Endothelial cell of umbilical vein (primary cell): Measurements from ENCODE around the gene MYRIP. TPM values are rescaled to one million over a fixed set of nuclear protein-coding genes. Genes with fewer than 3 reads are reported as not detected.

ENCODE experiments used
- BruUV-seq: library from RNA; stranded (reverse); fragments of 400-500 nt; replicated peaks from 2 replicates; lab custom pipeline; 2021; lab: Mats Ljungman, UMichigan
- CTCF ChIA-PET: fragments of 300-600, 350-600 bp; sonication (Branson Sonifier 250); formaldehyde crosslinking; loops from one replicate; lab custom pipeline; 2021; ENCODE audit warnings: antibody characterized with exemption, inconsistent platforms; lab: Charles Lee
- POLR2A ChIA-PET: fragments of 300-600, 350-600 bp; sonication (Branson Sonifier 250); formaldehyde crosslinking; loops from one replicate; lab custom pipeline; 2021; ENCODE audit warnings: antibody characterized with exemption, inconsistent platforms; lab: Charles Lee
- DNase-seq: peaks from one replicate; pipeline ENCODE4 v3.0.0-alpha.2; 2011; ENCODE audit warnings: low read depth, low spot score
- FAIRE-seq: peaks from 2 replicates; lab custom pipeline; 2011; peaks lifted over from hg19 to GRCh38; lab: Jason Lieb, UNC
- H2AFZ ChIP-seq: 2 replicates; pipeline ENCODE4 v1.6.0; 2012; ENCODE audit warnings: low read depth, low read length, control low read depth, inconsistent platforms
- H3K27ac ChIP-seq: 2 replicates; pipeline ENCODE4 v1.5.1; 2011; ENCODE audit warnings: low read depth, mild to moderate bottlenecking, control low read depth, low read length, moderate library complexity; ENCODE audit not compliant: insufficient read depth
- H3K27me3 ChIP-seq, 2 experiments: 2 replicates each; pipeline versions ENCODE4 v1.6.0 to v1.6.1; 2011; ENCODE audit warnings: low read length in 2 of 2, mixed read lengths in 1 of 2; ENCODE audit not compliant: control insufficient read depth in 2 of 2, insufficient read depth in 2 of 2
- H3K36me3 ChIP-seq, 2 experiments: 2 replicates in 1 of 2; 3 replicates in 1 of 2; pipeline ENCODE4 v1.5.1; 2011; ENCODE audit warnings: low read length in 2 of 2, mild to moderate bottlenecking in 1 of 2, moderate library complexity in 1 of 2; ENCODE audit not compliant: control insufficient read depth in 2 of 2, insufficient read depth in 2 of 2; ENCODE audit errors: extremely low read depth in 1 of 2
- H3K4me1 ChIP-seq: 3 replicates; pipeline ENCODE4 v1.5.1; 2011; ENCODE audit warnings: mild to moderate bottlenecking, low read length; ENCODE audit not compliant: control insufficient read depth, insufficient read depth; ENCODE audit errors: extremely low read depth
- H3K4me2 ChIP-seq: 2 replicates; pipeline ENCODE4 v1.6.1; 2011; ENCODE audit warnings: low read length, control low read depth, mixed read lengths; ENCODE audit not compliant: insufficient read depth
- H3K4me3 ChIP-seq, 3 experiments: fragments of 200-600 bp in 1 of 3; sonication (generic), shearing (Covaris generic) in 1 of 3; replicated peaks in 1 of 3; 2 replicates each; pipeline ENCODE4 v1.5.1; 2011 to 2016; ENCODE audit warnings: control low read depth in 3 of 3, low read length in 3 of 3, mild to moderate bottlenecking in 2 of 3, inconsistent platforms in 1 of 3, low read depth in 1 of 3, moderate library complexity in 1 of 3; ENCODE audit not compliant: insufficient read depth in 1 of 3
- H3K79me2 ChIP-seq: 2 replicates; pipeline ENCODE4 v1.6.0; 2012; ENCODE audit warnings: low read length, inconsistent platforms; ENCODE audit not compliant: control insufficient read depth, insufficient read depth
- H3K9ac ChIP-seq: replicated peaks from 2 replicates; pipeline ENCODE3; 2011; ENCODE audit warnings: low read length, control low read depth; ENCODE audit not compliant: insufficient read depth; ENCODE audit errors: extremely low read depth
- H3K9me1 ChIP-seq: replicated peaks from 3 replicates; pipeline ENCODE4 v1.6.0; 2011; ENCODE audit warnings: mild to moderate bottlenecking, low read length; ENCODE audit not compliant: control insufficient read depth, insufficient read depth; ENCODE audit errors: extremely low read depth
- H3K9me3 ChIP-seq: replicated peaks from 2 replicates; pipeline ENCODE4 v1.5.1; 2012; ENCODE audit warnings: low read length, inconsistent platforms; ENCODE audit not compliant: control insufficient read depth, insufficient read depth
- H4K20me1 ChIP-seq: replicated peaks from 2 replicates; pipeline ENCODE3; 2011; ENCODE audit warnings: mild to moderate bottlenecking, low read length; ENCODE audit not compliant: control insufficient read depth, insufficient read depth; ENCODE audit errors: extremely low read depth
- EZH2 ChIP-seq: IDR thresholded peaks from 2 replicates; pipeline ENCODE4 v1.6.1; 2012; ENCODE audit warnings: borderline replicate concordance, low read depth, mild to moderate bottlenecking, moderate library complexity, low read length, inconsistent platforms; ENCODE audit not compliant: severe bottlenecking
- FOS ChIP-seq: IDR thresholded peaks from 2 replicates; pipeline ENCODE4 v1.6.1; 2011; ENCODE audit warnings: mild to moderate bottlenecking, low read length, moderate library complexity, borderline replicate concordance; ENCODE audit not compliant: insufficient read depth
- GATA2 ChIP-seq: IDR thresholded peaks from 2 replicates; pipeline ENCODE4 v1.7.0; 2011; ENCODE audit warnings: low read depth, mild to moderate bottlenecking, moderate library complexity, mixed read lengths, low read length; ENCODE audit not compliant: insufficient read length, insufficient read depth
- JUN ChIP-seq: IDR thresholded peaks from 2 replicates; pipeline ENCODE4 v1.6.1; 2011; ENCODE audit warnings: borderline replicate concordance, low read depth; ENCODE audit not compliant: insufficient read length, insufficient read depth
- MYC ChIP-seq: IDR thresholded peaks from one replicate; pipeline ENCODE4 v1.6.1; 2011; ENCODE audit warnings: mild to moderate bottlenecking, low read depth, low read length
- POLR2A ChIP-seq: IDR thresholded peaks from 2 replicates; pipeline ENCODE4 v1.6.1; 2012; ENCODE audit warnings: low read depth, mild to moderate bottlenecking, control low read depth, low read length
- POLR2AphosphoS5 ChIP-seq: IDR thresholded peaks from 2 replicates; pipeline ENCODE4 v1.6.1; 2012; ENCODE audit warnings: low read depth, mild to moderate bottlenecking, control low read depth, low read length, moderate library complexity; ENCODE audit not compliant: insufficient read depth
- dilution Hi-C: fragments of 300-500 bp; cut with MboI; formaldehyde crosslinking; loops from one replicate; pipeline ENCODE4 v1.15.0; 2019; ENCODE audit warnings: low sequenced_read_pairs; ENCODE audit not compliant: extremely low pct_ligation_motif_present
- intact Hi-C: fragments of 100-400 bp; cut with micrococcal nuclease; formaldehyde crosslinking; loops from one replicate; pipeline ENCODE4 v1.10.0; 2022
- polyA plus RNA-seq, 4 experiments: library from polyadenylated mRNA; depleted of rRNA in 3 of 4; stranded (reverse) in 3 of 4; unstranded in 1 of 4; fragments of >200 nt; gene quantifications; 2 replicates each; pipeline versions ENCODE4 v1.2.1 to v1.2.3, GENCODE V29; 2011 to 2012; ENCODE audit warnings: missing spikeins in 1 of 4
- total RNA-seq: library from RNA; stranded (reverse); gene quantifications from 2 replicates; pipeline ENCODE4 v1.2.3, GENCODE V29; 2021
- TF ChIP-seq, protein P1 (sequence below): IDR thresholded peaks from 2 replicates; pipeline ENCODE4 v1.6.1; 2011; ENCODE audit not compliant: insufficient read depth, insufficient read length
- TF ChIP-seq, protein P2 (sequence below), 2 donors: IDR thresholded peaks; 1 replicate in 1 of 2; 2 replicates in 1 of 2; pipeline ENCODE4 v1.5.1; 2011; ENCODE audit warnings: low read length in 2 of 2, mild to moderate bottlenecking in 2 of 2, moderate library complexity in 2 of 2, control low read depth in 1 of 2, inconsistent platforms in 1 of 2, low read depth in 1 of 2; ENCODE audit not compliant: insufficient read depth in 1 of 2; ENCODE audit errors: extremely low read depth in 1 of 2

The MYRIP gene
- total and polyA plus RNA-seq, 2 donors (not counting 3 experiments of a cell fraction or from before 2014, with no cell fraction given), result 6.7 to 11.9 TPM

DNA sequence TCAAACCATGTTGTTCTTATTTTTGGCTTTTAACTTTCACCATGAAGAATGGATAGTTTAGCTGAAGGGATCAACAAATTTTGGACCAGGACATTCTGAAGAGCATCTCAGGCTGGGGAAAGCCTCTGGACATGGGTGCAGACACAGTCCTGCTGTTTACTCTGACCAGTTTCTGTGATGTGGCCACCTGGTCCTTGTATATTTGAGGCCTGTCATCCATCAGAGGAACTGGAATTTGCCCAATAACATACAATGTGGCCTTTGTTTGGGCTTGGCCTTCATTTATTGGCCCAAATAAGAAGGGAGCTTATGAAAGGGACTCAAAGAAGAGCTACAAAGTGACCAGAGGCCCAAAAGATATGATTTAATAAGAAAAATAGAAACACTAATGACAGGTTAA is 127.9 kb downstream of the MYRIP start:
- H3K4me3 ChIP-seq, result no peak overlapping the region
- H2AFZ ChIP-seq, result no peak overlapping the region
- no TSS peak for BruUV-seq
- no peak overlapping the region for H3K4me2 ChIP-seq
- no peak overlapping the region for H3K9ac ChIP-seq
- H3K4me1 ChIP-seq, result peaks cover 25% of the 10 kb centered on the region
- no peaks in the 10 kb centered on the region for H3K9me3 ChIP-seq
- CTCF ChIA-PET, result interaction anchor here (0.6 kb wide), 1 partner anchor 136 kb away, joined by 3 read pairs; no protein-coding TSS in a partner anchor
- no peaks in the 10 kb centered on the region for H3K79me2 ChIP-seq
- intact Hi-C loops (no loop called here), dilution Hi-C loops (no loop called here)
- POLR2A ChIA-PET, result no interaction called here
- no peaks in the 10 kb centered on the region for H3K9me1 ChIP-seq
- no peaks in the 10 kb centered on the region for H4K20me1 ChIP-seq
- no peak for DNase-seq
- no peak overlapping the region for H3K27ac ChIP-seq
- TF ChIP-seq POLR2AphosphoS5, result no peak
- TF ChIP-seq EZH2, result no peak
- TF ChIP-seq, protein P1, sequence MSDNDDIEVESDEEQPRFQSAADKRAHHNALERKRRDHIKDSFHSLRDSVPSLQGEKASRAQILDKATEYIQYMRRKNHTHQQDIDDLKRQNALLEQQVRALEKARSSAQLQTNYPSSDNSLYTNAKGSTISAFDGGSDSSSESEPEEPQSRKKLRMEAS, result no peak
- no peak for TF ChIP-seq POLR2A
- TF ChIP-seq FOS, result no peak
- no peak for TF ChIP-seq JUN
- no peak for TF ChIP-seq MYC
- TF ChIP-seq, protein P2, sequence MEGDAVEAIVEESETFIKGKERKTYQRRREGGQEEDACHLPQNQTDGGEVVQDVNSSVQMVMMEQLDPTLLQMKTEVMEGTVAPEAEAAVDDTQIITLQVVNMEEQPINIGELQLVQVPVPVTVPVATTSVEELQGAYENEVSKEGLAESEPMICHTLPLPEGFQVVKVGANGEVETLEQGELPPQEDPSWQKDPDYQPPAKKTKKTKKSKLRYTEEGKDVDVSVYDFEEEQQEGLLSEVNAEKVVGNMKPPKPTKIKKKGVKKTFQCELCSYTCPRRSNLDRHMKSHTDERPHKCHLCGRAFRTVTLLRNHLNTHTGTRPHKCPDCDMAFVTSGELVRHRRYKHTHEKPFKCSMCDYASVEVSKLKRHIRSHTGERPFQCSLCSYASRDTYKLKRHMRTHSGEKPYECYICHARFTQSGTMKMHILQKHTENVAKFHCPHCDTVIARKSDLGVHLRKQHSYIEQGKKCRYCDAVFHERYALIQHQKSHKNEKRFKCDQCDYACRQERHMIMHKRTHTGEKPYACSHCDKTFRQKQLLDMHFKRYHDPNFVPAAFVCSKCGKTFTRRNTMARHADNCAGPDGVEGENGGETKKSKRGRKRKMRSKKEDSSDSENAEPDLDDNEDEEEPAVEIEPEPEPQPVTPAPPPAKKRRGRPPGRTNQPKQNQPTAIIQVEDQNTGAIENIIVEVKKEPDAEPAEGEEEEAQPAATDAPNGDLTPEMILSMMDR (IDR thresholded peaks at IDR 0.05; ENCODE audit: extremely low read depth in 1 of 2, insufficient read depth in 1 of 2, low read depth in 1 of 2, low read length in 2 of 2), result no peak
- TF ChIP-seq GATA2, result no peak
- no peak for FAIRE-seq
- peaks cover 0 to 3% of the 10 kb centered on the region in 2 experiments for H3K36me3 ChIP-seq
- H3K27me3 ChIP-seq, result no peaks in the 10 kb centered on the region
